Measurements from ENCODE around the gene EFCAB11. TPM values are rescaled to one million over a fixed set of nuclear protein-coding genes. Genes with fewer than 3 reads are reported as not detected.

EFCAB11 gene
- total and polyA plus RNA-seq, 2 donors (not counting 3 experiments of a cell fraction or from before 2014, with no cell fraction given): 2.8 to 6.3 TPM

GRCh38 chr14:89844508-89844907 is 110.0 kb downstream of the EFCAB11 start:
- Histone ChIP-seq H3K9ac (replicated peaks; ENCODE audit: extremely low read depth, insufficient read depth, low read length) (no peak overlapping the region), H3K4me2 (ENCODE audit: insufficient read depth, low read length) (no peak overlapping the region), H4K20me1 (replicated peaks; ENCODE audit: control insufficient read depth, extremely low read depth, insufficient read depth, low read length) (no peaks in the 10 kb centered on the region), H2AFZ (ENCODE audit: low read depth, low read length) (no peak overlapping the region), H3K4me3 (replicated peaks in 1 of 3; ENCODE audit: insufficient read depth in 1 of 3, low read depth in 1 of 3, low read length in 3 of 3) (no peak overlapping the region), H3K27ac (ENCODE audit: insufficient read depth, low read depth, low read length) (no peak overlapping the region), H3K79me2 (ENCODE audit: control insufficient read depth, insufficient read depth, low read length) (no peaks in the 10 kb centered on the region), H3K27me3 (ENCODE audit: control insufficient read depth in 2 of 2, insufficient read depth in 2 of 2, low read length in 2 of 2) (no peaks in the 10 kb centered on the region), H3K9me1 (replicated peaks; ENCODE audit: control insufficient read depth, extremely low read depth, insufficient read depth, low read length) (no peaks in the 10 kb centered on the region), H3K4me1 (ENCODE audit: control insufficient read depth, extremely low read depth, insufficient read depth, low read length) (no peaks in the 10 kb centered on the region), H3K9me3 (replicated peaks; ENCODE audit: control insufficient read depth, insufficient read depth, low read length) (no peaks in the 10 kb centered on the region), H3K36me3 (ENCODE audit: control insufficient read depth in 2 of 2, extremely low read depth in 1 of 2, insufficient read depth in 2 of 2, low read length in 2 of 2) (no peaks in the 10 kb centered on the region)
- ChIA-PET POLR2A (no interaction called here), CTCF (interaction anchor here (1.7 kb wide), 1 partner anchor 10 kb away, joined by 6 read pairs; no protein-coding TSS in a partner anchor)
- intact Hi-C loops (cut with micrococcal nuclease) (no loop called here), dilution Hi-C loops (cut with MboI; ENCODE audit: extremely low pct_ligation_motif_present, low sequenced_read_pairs) (no loop called here)
- TF ChIP-seq MAX (IDR thresholded peaks at IDR 0.05; ENCODE audit: insufficient read depth, insufficient read length) (no peak), POLR2A (IDR thresholded peaks at IDR 0.05; ENCODE audit: low read depth, low read length) (no peak), EZH2 (IDR thresholded peaks at IDR 0.05; ENCODE audit: borderline replicate concordance, low read depth, low read length, severe bottlenecking) (no peak), GATA2 (IDR thresholded peaks at IDR 0.05; ENCODE audit: insufficient read depth, insufficient read length, low read depth, low read length) (no peak), MYC (IDR thresholded peaks at IDR 0.05; ENCODE audit: low read depth, low read length) (no peak), JUN (IDR thresholded peaks at IDR 0.05; ENCODE audit: borderline replicate concordance, insufficient read depth, insufficient read length, low read depth) (no peak), CTCF (IDR thresholded peaks at IDR 0.05; ENCODE audit: extremely low read depth in 1 of 2, insufficient read depth in 1 of 2, low read depth in 1 of 2, low read length in 2 of 2) (no peak), FOS (IDR thresholded peaks at IDR 0.05; ENCODE audit: borderline replicate concordance, insufficient read depth, low read length) (no peak), POLR2AphosphoS5 (IDR thresholded peaks at IDR 0.05; ENCODE audit: insufficient read depth, low read depth, low read length) (no peak)
- no peak for DNase-seq (ENCODE audit: low read depth, low spot score)
- no peak for FAIRE-seq
- BruUV-seq (replicated peaks): no TSS peak

Data from endothelial cell of umbilical vein (primary cell).